Tibial nerve (tissue), 4 donors: ENCODE measurements around the gene LINGO4. TPM values are rescaled to one million over a fixed set of nuclear protein-coding genes. Genes with fewer than 3 reads are reported as not detected.
A peak's percentile ranks its signal among the peaks of the same experiment; 100 is the strongest.

Experiments used
- DNase-seq, 2 donors: peaks; one replicate each; pipeline ENCODE4 v3.0.0-alpha.2; 2019; ENCODE audit warnings: low spot score in 2 of 2
- H3K27ac ChIP-seq, 4 donors: fragments of 200-600 bp; sonication (generic) in 3 of 4; one replicate each; pipeline ENCODE4 v1.5.1; 2017 to 2019; ENCODE audit warnings: mild to moderate bottlenecking in 1 of 4
- H3K27me3 ChIP-seq, 2 donors: fragments of 200-600 bp; sonication (generic) in 1 of 2; one replicate each; pipeline versions ENCODE4 v1.5.1 to v1.6.0; 2017 to 2019
- H3K36me3 ChIP-seq, 3 donors: fragments of 200-600 bp; sonication (generic); one replicate each; pipeline ENCODE4 v1.5.1; 2018 to 2019
- H3K4me1 ChIP-seq, 4 donors: fragments of 200-600 bp; sonication (generic) in 3 of 4; one replicate each; pipeline ENCODE4 v1.5.1; 2017 to 2019
- H3K4me3 ChIP-seq, 4 donors: fragments of 200-600 bp; sonication (generic) in 3 of 4; one replicate each; pipeline ENCODE4 v1.5.1; 2017 to 2019; ENCODE audit warnings: mild to moderate bottlenecking in 1 of 4, moderate library complexity in 1 of 4
- H3K9me3 ChIP-seq, 4 donors: fragments of 200-600 bp; sonication (generic) in 3 of 4; one replicate each; pipeline ENCODE4 v1.5.1; 2017 to 2019
- CTCF ChIP-seq, 5 experiments: fragments of 200-600 bp in 3 of 5; fragments of 450-650 bp in 2 of 5; sonication (generic) in 3 of 5; IDR thresholded peaks; one replicate each; pipeline ENCODE4 v1.5.1; 2016 to 2019; ENCODE audit warnings: antibody characterized with exemption in 5 of 5, mild to moderate bottlenecking in 3 of 5, moderate library complexity in 2 of 5
- EP300 ChIP-seq, 2 donors: sonication (generic); formaldehyde crosslinking; IDR thresholded peaks; one replicate each; pipeline ENCODE4 v1.6.1; 2017; ENCODE audit warnings: antibody characterized with exemption in 2 of 2, mild to moderate bottlenecking in 1 of 2
- POLR2A ChIP-seq, 2 donors: fragments of 450-650 bp; IDR thresholded peaks; one replicate each; pipeline ENCODE4 v1.6.1; 2017; ENCODE audit warnings: antibody characterized with exemption in 2 of 2, mild to moderate bottlenecking in 2 of 2, moderate library complexity in 2 of 2
- WGBS, 2 donors: methylation state at CpG; one replicate each; pipeline ENCODE4 v1.1.5; 2018; 5-methylcytosine and 5-hydroxymethylcytosine counted together
- total RNA-seq, 4 donors: library from RNA; depleted of rRNA; stranded (reverse); fragments of >200 nt; gene quantifications; one replicate each; pipeline ENCODE4 v1.1.0, GENCODE V29; 2016

LINGO4 gene
- total RNA-seq, 4 donors from 2014 or later = not detected

- 82 to 85% methylated on average over 9 of the region's 12 CpGs for WGBS, 2 donors
- no peak for DNase-seq
- H3K27me3 ChIP-seq = no peaks in the 10 kb centered on the region
- H3K27ac ChIP-seq = no peak overlapping the region
- H3K36me3 ChIP-seq = no peaks in the 10 kb centered on the region
- H3K9me3 ChIP-seq = no peaks in the 10 kb centered on the region
- no peak for TF ChIP-seq EP300 (IDR thresholded peaks at IDR 0.05)
- TF ChIP-seq POLR2A (IDR thresholded peaks at IDR 0.05) = no peak
- no peak for TF ChIP-seq CTCF (IDR thresholded peaks at IDR 0.05)
- H3K4me3 ChIP-seq = no peak overlapping the region
- H3K4me1 ChIP-seq = peaks cover 0 to 9% (median 0%) of the 10 kb centered on the region in 4 donors
Observed at GRCh38 chr1:151813271-151813977, 8.2 kb upstream of the LINGO4 start.

- H3K27ac ChIP-seq = no peak overlapping the region
- H3K9me3 ChIP-seq = no peaks in the 10 kb centered on the region
- WGBS, 2 donors = 71 to 82% methylated on average over 9 of the region's 9 CpGs
- no peaks in the 10 kb centered on the region for H3K27me3 ChIP-seq
- H3K36me3 ChIP-seq = no peaks in the 10 kb centered on the region
- H3K4me1 ChIP-seq = peaks cover 0 to 9% (median 0%) of the 10 kb centered on the region in 4 donors
- H3K4me3 ChIP-seq = no peak overlapping the region
- DNase-seq = no peak
- TF ChIP-seq EP300 (IDR thresholded peaks at IDR 0.05) = no peak
- TF ChIP-seq POLR2A (IDR thresholded peaks at IDR 0.05) = no peak
- TF ChIP-seq CTCF (IDR thresholded peaks at IDR 0.05) = no peak
Observed at GRCh38 chr1:151811181-151811580, 6.0 kb upstream of the LINGO4 start.

- Histone ChIP-seq H3K4me1 (peaks cover 0 to 9% (median 0%) of the 10 kb centered on the region in 4 donors), H3K9me3 (no peaks in the 10 kb centered on the region), H3K27me3 (no peaks in the 10 kb centered on the region), H3K4me3 (no peak overlapping the region), H3K36me3 (no peaks in the 10 kb centered on the region), H3K27ac (peak overlapping the region in 2 of 4 donors; percentile 40 to 43)
- TF ChIP-seq EP300 (IDR thresholded peaks at IDR 0.05) (no peak), CTCF (IDR thresholded peaks at IDR 0.05) (no peak), POLR2A (IDR thresholded peaks at IDR 0.05) (no peak)
- WGBS, 2 donors = 94 to 100% methylated on average over 1 of the region's 1 CpG
- no peak for DNase-seq
Observed at GRCh38 chr1:151809985-151810556, 4.9 kb upstream of the LINGO4 start.

GRCh38 chr1:151809290-151809984 lies 4.2 kb upstream of the LINGO4 start:
- H3K36me3 ChIP-seq = no peaks in the 10 kb centered on the region
- H3K4me3 ChIP-seq = no peak overlapping the region
- no peak for TF ChIP-seq EP300 (IDR thresholded peaks at IDR 0.05)
- no peak for TF ChIP-seq CTCF (IDR thresholded peaks at IDR 0.05)
- TF ChIP-seq POLR2A (IDR thresholded peaks at IDR 0.05) = no peak
- no peak for DNase-seq
- 58 to 60% methylated on average over 7 to 8 of the region's 8 CpGs for WGBS, 2 donors
- peaks cover 0 to under 1% of the 10 kb centered on the region in 2 donors for H3K27me3 ChIP-seq
- H3K4me1 ChIP-seq = peaks cover 0 to 9% (median 0%) of the 10 kb centered on the region in 4 donors
- H3K27ac ChIP-seq = peak overlapping the region in 2 of 4 donors; percentile 40 to 43
- H3K9me3 ChIP-seq = no peaks in the 10 kb centered on the region

GRCh38 chr1:151807766-151808165 lies 2.5 kb upstream of the LINGO4 start:
- no peaks in the 10 kb centered on the region for H3K9me3 ChIP-seq
- H3K27ac ChIP-seq = no peak overlapping the region
- H3K27me3 ChIP-seq = peaks cover 0 to 5% of the 10 kb centered on the region in 2 donors
- H3K36me3 ChIP-seq = no peaks in the 10 kb centered on the region
- TF ChIP-seq EP300 (IDR thresholded peaks at IDR 0.05) = no peak
- TF ChIP-seq POLR2A (IDR thresholded peaks at IDR 0.05) = no peak
- TF ChIP-seq CTCF (IDR thresholded peaks at IDR 0.05) = no peak
- 52 to 72% methylated on average over 1 of the region's 1 CpG for WGBS, 2 donors
- no peak overlapping the region for H3K4me3 ChIP-seq
- DNase-seq = no peak
- H3K4me1 ChIP-seq = peaks cover 0 to 9% (median 0%) of the 10 kb centered on the region in 4 donors
